ENCODE measurements around the gene STAM2.
"Not testable (repeated sequence)": the region's sequence is repeated elsewhere in the genome, so short reads cannot be mapped to it uniquely, and the experiment has no call there.

STAM2 gene

GRCh38 chr2:152114366-152114765, 61.2 kb downstream of the STAM2 start:
- in situ Hi-C loops (cut with HindIII; ENCODE audit: low sequenced_read_pairs) = no loop called here

- in situ Hi-C loops (cut with HindIII; ENCODE audit: low sequenced_read_pairs) = not testable (repeated sequence)
These were observed 68.4 kb downstream of the STAM2 start for GRCh38 chr2:152107140-152107539.

GRCh38 chr2:152106464-152106863, 69.1 kb downstream of the STAM2 start:
- in situ Hi-C loops (cut with HindIII; ENCODE audit: low sequenced_read_pairs) = no loop called here

GRCh38 chr2:152103271-152103670, 72.3 kb downstream of the STAM2 start:
- in situ Hi-C loops (cut with HindIII; ENCODE audit: low sequenced_read_pairs) = no loop called here

- in situ Hi-C loops (cut with HindIII; ENCODE audit: low sequenced_read_pairs) = no loop called here
These were observed 74.6 kb downstream of the STAM2 start for GRCh38 chr2:152100961-152101360.

GRCh38 chr2:152099367-152100050, 76.1 kb downstream of the STAM2 start:
- in situ Hi-C loops (cut with HindIII; ENCODE audit: low sequenced_read_pairs) = no loop called here

GRCh38 chr2:152098496-152099366, 76.8 kb downstream of the STAM2 start, which contains the start of gene CACNB4:
TSS of gene CACNB4 (minus strand) at chr2:152099044.
- in situ Hi-C loops (cut with HindIII; ENCODE audit: low sequenced_read_pairs) = no loop called here

GRCh38 chr2:152097801-152098495, 77.6 kb downstream of the STAM2 start:
- in situ Hi-C loops (cut with HindIII; ENCODE audit: low sequenced_read_pairs) = no loop called here

- in situ Hi-C loops (cut with HindIII; ENCODE audit: low sequenced_read_pairs) = no loop called here
These were observed 78.2 kb downstream of the STAM2 start for GRCh38 chr2:152097290-152097800.

- in situ Hi-C loops (cut with HindIII; ENCODE audit: low sequenced_read_pairs) = no loop called here
These were observed 80.4 kb downstream of the STAM2 start for GRCh38 chr2:152095146-152095545.

- in situ Hi-C loops (cut with HindIII; ENCODE audit: low sequenced_read_pairs) = no loop called here
These were observed 81.5 kb downstream of the STAM2 start for GRCh38 chr2:152094014-152094413.

GRCh38 chr2:152093464-152093863, 82.1 kb downstream of the STAM2 start:
- in situ Hi-C loops (cut with HindIII; ENCODE audit: low sequenced_read_pairs) = no loop called here

GRCh38 chr2:152092095-152092494, 83.5 kb downstream of the STAM2 start:
- in situ Hi-C loops (cut with HindIII; ENCODE audit: low sequenced_read_pairs) = no loop called here

- in situ Hi-C loops (cut with HindIII; ENCODE audit: low sequenced_read_pairs) = not testable (repeated sequence)
These were observed 84.8 kb downstream of the STAM2 start for GRCh38 chr2:152090726-152091125.

GRCh38 chr2:152089238-152089637, 86.3 kb downstream of the STAM2 start:
- in situ Hi-C loops (cut with HindIII; ENCODE audit: low sequenced_read_pairs) = no loop called here

- in situ Hi-C loops (cut with HindIII; ENCODE audit: low sequenced_read_pairs) = no loop called here
These were observed 87.6 kb downstream of the STAM2 start for GRCh38 chr2:152088006-152088405.

GRCh38 chr2:152086231-152086630, 89.3 kb downstream of the STAM2 start:
- in situ Hi-C loops (cut with HindIII; ENCODE audit: low sequenced_read_pairs) = no loop called here

GRCh38 chr2:152084076-152084475, 91.5 kb downstream of the STAM2 start:
- in situ Hi-C loops (cut with HindIII; ENCODE audit: low sequenced_read_pairs) = no loop called here

GRCh38 chr2:152083202-152083875, 92.2 kb downstream of the STAM2 start:
- in situ Hi-C loops (cut with HindIII; ENCODE audit: low sequenced_read_pairs) = no loop called here

GRCh38 chr2:152078662-152079061, 96.9 kb downstream of the STAM2 start:
- in situ Hi-C loops (cut with HindIII; ENCODE audit: low sequenced_read_pairs) = no loop called here

GRCh38 chr2:152078023-152078422, 97.5 kb downstream of the STAM2 start:
- in situ Hi-C loops (cut with HindIII; ENCODE audit: low sequenced_read_pairs) = no loop called here

All from DLD1 (cell line).